GM19395 (cell line): ENCODE measurements around the gene METTL13.

Experiments
- ATAC-seq: cut with Tn5 transposase; IDR thresholded peaks from one replicate; pipeline ENCODE4 v1.9.1; 2021; ENCODE audit warnings: mild to moderate bottlenecking, moderate library complexity; ENCODE audit not compliant: unreplicated experiment

METTL13 gene

GRCh38 chr1:171800851-171801250 is 19.4 kb downstream of the METTL13 start:
- ATAC-seq = no peak

- ATAC-seq = no peak
These were observed 20.0 kb downstream of the METTL13 start for GRCh38 chr1:171801487-171801891.

- no peak for ATAC-seq
These were observed 20.7 kb downstream of the METTL13 start for GRCh38 chr1:171802207-171802606.

- ATAC-seq = no peak
These were observed 21.6 kb downstream of the METTL13 start for GRCh38 chr1:171803045-171803444.

GRCh38 chr1:171803461-171804022 is 22.1 kb downstream of the METTL13 start:
- no peak for ATAC-seq

- ATAC-seq = peak; percentile 82
These were observed 24.1 kb downstream of the METTL13 start for GRCh38 chr1:171805395-171806115.

GRCh38 chr1:171807556-171807955 is 26.1 kb downstream of the METTL13 start:
- ATAC-seq = no peak

- no peak for ATAC-seq
These were observed 28.4 kb downstream of the METTL13 start for GRCh38 chr1:171809834-171810233.

GRCh38 chr1:171811672-171812071 is 30.2 kb downstream of the METTL13 start:
- ATAC-seq = no peak

- ATAC-seq = no peak
These were observed 33.2 kb downstream of the METTL13 start for GRCh38 chr1:171814692-171815091.

- no peak for ATAC-seq
These were observed 34.9 kb downstream of the METTL13 start for GRCh38 chr1:171816300-171816901.

- peak; percentile 76 for ATAC-seq
These were observed 36.2 kb downstream of the METTL13 start for GRCh38 chr1:171817511-171818265.

- no peak for ATAC-seq
These were observed 38.5 kb downstream of the METTL13 start for GRCh38 chr1:171819946-171820345.

GRCh38 chr1:171826973-171827372 is 45.5 kb downstream of the METTL13 start:
- no peak for ATAC-seq

- no peak for ATAC-seq
These were observed 47.3 kb downstream of the METTL13 start for GRCh38 chr1:171828794-171829193.

GRCh38 chr1:171833091-171833825 is 51.8 kb downstream of the METTL13 start:
- ATAC-seq = no peak

- no peak for ATAC-seq
These were observed 53.4 kb downstream of the METTL13 start for GRCh38 chr1:171834821-171835220.

- no peak for ATAC-seq
These were observed 54.4 kb downstream of the METTL13 start for GRCh38 chr1:171835891-171836290.

- peak; percentile 88 for ATAC-seq
These were observed 59.8 kb downstream of the METTL13 start, which contains the start of gene DNM3 for GRCh38 chr1:171841050-171841910. TSS of gene DNM3 (plus strand) at chr1:171841498. CDS start at chr1:171841657, 159 bp downstream.
